H1 (cell line): Measurements from ENCODE around the gene FASLG. TPM values are rescaled to one million over a fixed set of nuclear protein-coding genes. Genes with fewer than 3 reads are reported as not detected.

Experiments used
- BACH1 ChIP-seq: IDR thresholded peaks from 2 replicates; pipeline ENCODE4 v1.6.1; 2012; ENCODE audit warnings: low read length, improper control_type of control experiment
- BRCA1 ChIP-seq: IDR thresholded peaks from 2 replicates; pipeline ENCODE4 v1.6.1; 2012; ENCODE audit warnings: low read depth, low read length, improper control_type of control experiment
- CBX5 ChIP-seq: fragments of 300-800, 300-1000 bp; sonication (generic); IDR thresholded peaks from 2 replicates; pipeline ENCODE4 v1.7.1; 2016; ENCODE audit warnings: antibody characterized with exemption, low read length, low read depth
- CHD7 ChIP-seq: fragments of 300-600 bp; sonication (generic); IDR thresholded peaks from 2 replicates; pipeline ENCODE4 v1.7.1; 2012; ENCODE audit warnings: low read length, moderate library complexity, mild to moderate bottlenecking, inconsistent platforms; ENCODE audit not compliant: insufficient replicate concordance
- EZH2 ChIP-seq: fragments of 200-600 bp; sonication (generic); IDR thresholded peaks from 2 replicates; pipeline ENCODE4 v1.7.1; 2012; ENCODE audit warnings: low read depth, mild to moderate bottlenecking, moderate library complexity, low read length, inconsistent platforms; ENCODE audit not compliant: severe bottlenecking
- GTF2F1 ChIP-seq: IDR thresholded peaks from 2 replicates; pipeline ENCODE4 v1.6.1; 2012; ENCODE audit warnings: low read depth, low read length, improper control_type of control experiment, borderline replicate concordance
- JUND ChIP-seq: IDR thresholded peaks from 2 replicates; pipeline ENCODE4 v1.6.1; 2011; ENCODE audit warnings: mild to moderate bottlenecking, improper control_type of control experiment, low read length
- PHF8 ChIP-seq: fragments of 200-600 bp; sonication (generic); conservative IDR thresholded peaks from 2 replicates; pipeline ENCODE4 v1.7.1; 2012; ENCODE audit warnings: low read depth, mild to moderate bottlenecking, inconsistent platforms, low read length, moderate library complexity
- RBBP5 ChIP-seq: IDR thresholded peaks from 2 replicates; pipeline ENCODE4 v1.7.1; 2012; ENCODE audit warnings: low read depth, mild to moderate bottlenecking, inconsistent platforms, low read length, moderate library complexity, borderline replicate concordance
- polyA plus RNA-seq, 7 experiments: library from polyadenylated mRNA; depleted of rRNA in 3 of 7; stranded (reverse) in 5 of 7; unstranded in 2 of 7; fragments of >200 nt in 5 of 7; fragments of 200-250 nt in 2 of 7; gene quantifications; 1 replicate in 5 of 7; 2 replicates in 1 of 7; 4 replicates in 1 of 7; pipeline versions ENCODE4 v1.2.1 to v1.2.3, GENCODE V29; 2011 to 2013; ENCODE audit warnings: missing spikeins in 2 of 7, mixed read lengths in 2 of 7
- total RNA-seq: library from RNA; stranded (reverse); fragmentation: NEBNext Ultra II Directional; extraction: Animal tissue kit (Norgen Biotek cat#: 25700); gene quantifications from 2 replicates; pipeline ENCODE4 v1.2.1, GENCODE V29; 2021
- TF ChIP-seq, protein P1 (sequence below): IDR thresholded peaks from 2 replicates; pipeline ENCODE4 v1.6.1; 2012; ENCODE audit warnings: inconsistent platforms

FASLG gene
- total and polyA plus RNA-seq, 2 of the 8 experiments (the other 6 are each of a cell fraction or from before 2014, with no cell fraction given) = not detected

GRCh38 chr1:172673761-172674160, 14.9 kb downstream of the FASLG start (continued):
- TF ChIP-seq CHD7 (no peak), PHF8 (no peak), BRCA1 (no peak), GTF2F1 (no peak), JUND (no peak), BACH1 (no peak), EZH2 (no peak), CBX5 (no peak), RBBP5 (no peak)
- TF ChIP-seq, protein P1, sequence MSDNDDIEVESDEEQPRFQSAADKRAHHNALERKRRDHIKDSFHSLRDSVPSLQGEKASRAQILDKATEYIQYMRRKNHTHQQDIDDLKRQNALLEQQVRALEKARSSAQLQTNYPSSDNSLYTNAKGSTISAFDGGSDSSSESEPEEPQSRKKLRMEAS = no peak
